GM18858 (cell line): ENCODE data around the gene PKM.

Experiments
- ATAC-seq: cut with Tn5 transposase; IDR thresholded peaks from one replicate; pipeline ENCODE4 v1.9.1; 2021; ENCODE audit not compliant: unreplicated experiment

PKM gene

GRCh38 chr15:72236381-72237003 is 5.5 kb upstream of the PKM start:
- ATAC-seq = no peak

- ATAC-seq = no peak
Measured at GRCh38 chr15:72235298-72235697, 4.3 kb upstream of the PKM start.

GRCh38 chr15:72233769-72234168 is 2.8 kb upstream of the PKM start:
- no peak for ATAC-seq

GRCh38 chr15:72231833-72232478 is 966 bp upstream of the PKM start:
- no peak for ATAC-seq

- ATAC-seq = no peak
Measured at GRCh38 chr15:72230197-72231065, 559 bp downstream of the PKM start.

GRCh38 chr15:72229947-72230196 is 1.1 kb downstream of the PKM start:
- no peak for ATAC-seq

GRCh38 chr15:72229076-72229946 is 1.7 kb downstream of the PKM start:
- no peak for ATAC-seq

GRCh38 chr15:72227720-72228119 is 3.3 kb downstream of the PKM start:
- no peak for ATAC-seq

- no peak for ATAC-seq
Measured at GRCh38 chr15:72227192-72227586, 3.8 kb downstream of the PKM start.

- ATAC-seq = no peak
Measured at GRCh38 chr15:72223278-72223677, 7.7 kb downstream of the PKM start.

GRCh38 chr15:72222393-72222792 is 8.6 kb downstream of the PKM start:
- ATAC-seq = no peak

- no peak for ATAC-seq
Measured at GRCh38 chr15:72220687-72221086, 10.3 kb downstream of the PKM start.

- ATAC-seq = no peak
Measured at GRCh38 chr15:72217216-72217615, 13.8 kb downstream of the PKM start.

- no peak for ATAC-seq
Measured at GRCh38 chr15:72216079-72216478, 14.9 kb downstream of the PKM start.

GRCh38 chr15:72207558-72208085 is 23.4 kb downstream of the PKM start:
- ATAC-seq = no peak

- ATAC-seq = no peak
Measured at GRCh38 chr15:72206677-72207000, 24.4 kb downstream of the PKM start.

- ATAC-seq = no peak
Measured at GRCh38 chr15:72205896-72206676, 24.9 kb downstream of the PKM start.

GRCh38 chr15:72205273-72205672 is 25.7 kb downstream of the PKM start:
- ATAC-seq = no peak

- ATAC-seq = no peak
Measured at GRCh38 chr15:72203507-72203837, 27.5 kb downstream of the PKM start.

GRCh38 chr15:72202801-72203506 is 28.0 kb downstream of the PKM start:
- no peak for ATAC-seq
